NB4 (cell line): ENCODE results near the gene CYP8B1.

Source experiments
- DNase-seq: peaks from one replicate; pipeline ENCODE4 v3.0.0; 2010; ENCODE audit warnings: low read depth
- H3K4me3 ChIP-seq: one replicate; pipeline ENCODE4 v1.5.1; 2011; ENCODE audit warnings: mild to moderate bottlenecking, low read depth, low read length, moderate library complexity
- CTCF ChIP-seq: IDR thresholded peaks from one replicate; pipeline ENCODE4 v1.5.1; 2012; ENCODE audit warnings: low read depth, low read length
- MYC ChIP-seq: IDR thresholded peaks from 2 replicates; pipeline ENCODE4 v1.6.1; 2011; ENCODE audit warnings: low read depth, low read length
- POLR2A ChIP-seq: IDR thresholded peaks from 2 replicates; pipeline ENCODE4 v1.6.1; 2011; ENCODE audit warnings: mild to moderate bottlenecking; ENCODE audit not compliant: insufficient read length; ENCODE audit errors: extremely low read depth
- TF ChIP-seq, protein P1 (sequence below): IDR thresholded peaks from 2 replicates; pipeline ENCODE4 v1.6.1; 2011; ENCODE audit warnings: low read depth, low read length

Gene CYP8B1

DNA sequence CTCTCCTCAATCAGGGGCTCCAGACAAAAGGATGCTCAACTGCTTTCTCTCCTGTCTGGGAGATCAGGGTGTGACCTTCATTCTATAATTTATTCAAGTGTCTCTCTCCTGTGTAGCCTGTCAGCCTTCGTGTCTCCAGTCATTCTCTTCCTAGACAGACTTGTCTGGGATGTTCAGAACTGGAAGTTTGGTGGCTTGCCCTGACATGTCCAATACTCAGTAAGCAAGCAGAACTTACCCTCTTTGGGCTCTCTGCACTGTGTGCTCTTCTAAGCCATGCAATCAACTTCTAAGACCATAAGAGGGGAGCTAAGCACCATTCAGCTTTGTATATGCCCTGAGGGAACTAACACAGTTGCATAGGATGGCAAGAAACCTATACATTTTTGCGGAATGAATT, 52.3 kb downstream of the CYP8B1 start:
- no peak for DNase-seq
- TF ChIP-seq POLR2A (no peak), CTCF (no peak), MYC (no peak)
- TF ChIP-seq, protein P1, sequence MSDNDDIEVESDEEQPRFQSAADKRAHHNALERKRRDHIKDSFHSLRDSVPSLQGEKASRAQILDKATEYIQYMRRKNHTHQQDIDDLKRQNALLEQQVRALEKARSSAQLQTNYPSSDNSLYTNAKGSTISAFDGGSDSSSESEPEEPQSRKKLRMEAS, result no peak

GRCh38 chr3:42822828-42823227, 52.9 kb downstream of the CYP8B1 start:
- no peak for DNase-seq
- TF ChIP-seq, protein P1, result no peak
- no peak for TF ChIP-seq MYC
- TF ChIP-seq POLR2A, result no peak
- TF ChIP-seq CTCF, result no peak
- no peak overlapping the region for H3K4me3 ChIP-seq

More for the DNA sequence above, 52.3 kb downstream of the CYP8B1 start:
- H3K4me3 ChIP-seq, result no peak overlapping the region
